Activated CD8-positive, alpha-beta memory T cell treated with anti-CD3 and anti-CD28 coated beads, Interleukin-2, amount 50 U/mL, for 48 hours (primary cell): ENCODE results near the gene PASK.
"Not testable (repeated sequence)": the region's sequence is repeated elsewhere in the genome, so short reads cannot be mapped to it uniquely, and the experiment has no call there.

Experiments
- DNase-seq: peaks from one replicate; pipeline ENCODE4 v3.0.0-alpha.2; 2020

PASK gene

GRCh38 chr2:241099246-241099645 lies 50.0 kb downstream of the PASK start:
- DNase-seq: no peak

DNA sequence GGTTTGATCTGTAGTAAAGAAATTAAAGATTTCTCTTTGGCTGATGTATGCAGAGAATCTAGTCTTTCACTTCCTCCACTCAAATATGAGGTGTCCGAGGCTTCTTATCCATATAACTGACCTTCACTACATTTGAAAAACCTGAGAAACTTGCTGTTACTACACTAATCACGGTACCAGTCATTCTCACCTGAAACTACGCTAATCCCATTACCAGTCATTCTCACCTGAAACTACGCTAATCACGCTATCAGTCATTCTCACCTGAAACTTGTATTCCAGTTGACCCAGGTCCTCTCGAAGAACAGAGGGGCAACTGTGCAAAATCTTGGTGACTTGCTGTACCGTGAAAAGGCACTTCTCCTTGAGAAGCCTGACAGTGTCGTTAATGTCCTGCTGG lies 52.3 kb downstream of the PASK start:
- no peak for DNase-seq

GRCh38 chr2:241095594-241096290 lies 53.5 kb downstream of the PASK start:
- no peak for DNase-seq

DNA sequence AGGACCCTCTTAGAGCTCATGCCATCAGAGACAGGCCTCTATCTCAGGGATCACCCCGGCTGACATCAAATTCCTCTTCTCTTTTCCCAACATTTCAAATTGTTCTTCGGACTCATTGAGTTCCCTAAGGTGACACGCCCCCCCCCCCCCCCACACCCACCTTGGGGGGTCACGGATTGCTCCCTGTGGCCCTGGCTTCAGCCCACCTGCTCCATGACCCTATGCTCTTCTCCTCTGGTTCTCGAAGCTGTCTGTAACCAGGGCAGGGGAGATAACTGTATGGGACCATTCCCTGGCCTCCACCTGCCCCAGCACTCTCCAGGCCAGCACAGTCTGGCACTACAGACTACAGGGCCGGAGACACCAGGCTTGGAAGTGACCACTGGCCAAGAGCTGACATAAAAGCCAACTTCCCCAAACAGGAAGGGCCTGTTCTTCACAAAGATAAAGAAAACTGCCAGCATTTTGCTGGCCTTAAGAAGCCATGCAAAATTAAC lies 54.3 kb downstream of the PASK start:
- DNase-seq: no peak

GRCh38 chr2:241094172-241094571 lies 55.1 kb downstream of the PASK start:
- no peak for DNase-seq

DNA sequence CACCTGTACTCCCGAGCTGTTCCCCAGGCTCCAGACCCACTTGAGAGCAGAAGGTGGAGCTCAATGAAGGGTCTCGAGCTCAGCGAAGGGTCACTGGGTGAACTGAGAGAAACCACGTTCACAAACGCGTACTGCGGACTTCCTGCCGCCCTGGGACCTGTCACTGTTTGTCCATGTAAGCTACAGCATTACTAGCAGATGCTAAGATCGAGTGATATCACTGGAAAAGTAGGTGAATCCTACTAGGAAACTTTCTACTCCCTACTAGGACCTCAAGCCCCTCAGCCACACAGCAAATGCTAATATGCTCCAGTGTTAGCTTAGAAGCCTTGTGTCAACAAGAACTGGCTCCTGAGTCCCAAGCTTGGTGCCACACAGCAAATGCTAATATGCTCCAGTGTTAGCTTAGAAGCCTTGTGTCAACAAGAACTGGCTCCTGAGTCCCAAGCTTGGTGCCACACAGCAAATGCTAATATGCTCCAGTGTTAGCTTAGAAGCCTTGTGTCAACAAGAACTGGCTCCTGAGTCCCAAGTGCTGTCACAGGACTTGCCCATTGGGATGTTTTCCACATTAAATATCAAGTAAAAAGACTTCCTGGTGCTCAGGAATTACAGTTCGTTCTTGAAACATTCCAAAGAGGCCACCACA lies 56.0 kb downstream of the PASK start:
- DNase-seq: not testable (repeated sequence)

GRCh38 chr2:241092677-241093076 lies 56.6 kb downstream of the PASK start:
- no peak for DNase-seq

GRCh38 chr2:241091734-241092445 lies 57.4 kb downstream of the PASK start:
- no peak for DNase-seq

- no peak for DNase-seq
Measured at GRCh38 chr2:241091201-241091600, 58.1 kb downstream of the PASK start.

- DNase-seq: no peak
Measured at GRCh38 chr2:241088791-241089732, 60.2 kb downstream of the PASK start.

GRCh38 chr2:241088376-241088775 lies 60.9 kb downstream of the PASK start:
- DNase-seq: no peak

DNA sequence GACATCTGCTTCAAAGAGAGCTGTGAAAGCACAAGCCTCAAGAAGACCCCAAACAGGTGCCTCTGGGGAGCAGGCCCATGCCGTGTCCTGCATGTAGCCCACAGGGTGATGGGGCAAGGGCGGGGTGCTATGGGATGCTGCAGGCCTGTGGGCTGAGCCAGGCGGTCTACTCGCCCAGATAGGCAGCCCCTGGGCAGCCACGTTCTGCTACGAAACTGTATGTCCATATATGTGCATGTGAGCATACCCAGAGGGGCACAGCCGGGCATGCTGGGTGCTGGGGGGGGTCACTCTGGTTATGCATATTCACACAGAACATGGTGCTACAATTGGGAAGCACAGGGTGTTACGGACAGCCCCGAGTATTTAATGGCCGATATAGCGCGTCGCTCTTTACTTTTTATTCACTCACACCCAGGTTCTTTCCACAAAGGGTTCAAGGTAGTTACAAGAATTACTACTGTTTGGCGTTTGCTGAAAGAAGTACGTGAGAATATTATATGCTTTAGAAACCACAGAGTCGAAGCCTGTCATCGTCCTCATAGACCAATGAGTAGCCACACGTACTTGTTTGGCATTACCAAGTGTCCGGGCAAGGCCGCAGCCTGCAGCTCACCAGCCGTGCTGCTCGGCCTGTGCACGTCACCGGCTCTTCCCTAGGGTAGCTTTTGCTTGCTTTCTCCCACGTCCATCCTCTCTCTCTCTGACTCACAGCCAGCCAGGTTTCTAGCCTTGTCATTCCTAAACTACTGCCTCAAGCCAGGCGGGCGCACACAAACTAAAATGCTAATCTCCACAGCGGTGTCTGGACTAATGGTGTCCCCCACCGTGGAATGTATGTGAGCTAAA lies 61.6 kb downstream of the PASK start:
- no peak for DNase-seq

DNA sequence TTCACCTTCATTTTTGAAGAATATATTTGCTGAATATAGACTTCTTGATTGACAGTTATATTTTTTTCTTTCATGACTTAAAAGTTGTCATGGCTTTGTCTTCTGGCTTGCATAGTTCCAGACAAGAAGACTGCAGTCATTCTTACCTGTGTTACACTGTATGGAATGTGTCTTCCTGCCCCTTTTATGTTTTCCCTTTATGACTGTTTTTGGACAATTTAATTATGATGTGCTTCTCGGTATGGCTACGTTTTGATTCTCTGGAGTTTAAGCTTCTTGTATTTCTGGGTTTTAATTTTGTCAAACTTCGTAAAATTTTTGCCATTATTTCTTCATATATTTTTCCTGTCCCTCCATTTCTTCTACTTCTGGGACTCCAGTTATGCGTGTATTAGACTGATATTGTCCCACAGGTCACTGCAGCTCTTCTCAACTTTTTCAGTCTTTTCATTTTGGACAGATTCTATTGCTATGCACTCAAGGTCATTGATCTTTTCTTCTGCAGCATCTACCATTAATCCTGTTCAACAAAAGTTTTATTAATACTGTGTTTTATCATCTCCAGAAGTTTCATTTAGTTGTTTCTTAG lies 64.3 kb downstream of the PASK start:
- DNase-seq: no peak

- no peak for DNase-seq
Measured at GRCh38 chr2:241083091-241083415, 66.2 kb downstream of the PASK start.

DNA sequence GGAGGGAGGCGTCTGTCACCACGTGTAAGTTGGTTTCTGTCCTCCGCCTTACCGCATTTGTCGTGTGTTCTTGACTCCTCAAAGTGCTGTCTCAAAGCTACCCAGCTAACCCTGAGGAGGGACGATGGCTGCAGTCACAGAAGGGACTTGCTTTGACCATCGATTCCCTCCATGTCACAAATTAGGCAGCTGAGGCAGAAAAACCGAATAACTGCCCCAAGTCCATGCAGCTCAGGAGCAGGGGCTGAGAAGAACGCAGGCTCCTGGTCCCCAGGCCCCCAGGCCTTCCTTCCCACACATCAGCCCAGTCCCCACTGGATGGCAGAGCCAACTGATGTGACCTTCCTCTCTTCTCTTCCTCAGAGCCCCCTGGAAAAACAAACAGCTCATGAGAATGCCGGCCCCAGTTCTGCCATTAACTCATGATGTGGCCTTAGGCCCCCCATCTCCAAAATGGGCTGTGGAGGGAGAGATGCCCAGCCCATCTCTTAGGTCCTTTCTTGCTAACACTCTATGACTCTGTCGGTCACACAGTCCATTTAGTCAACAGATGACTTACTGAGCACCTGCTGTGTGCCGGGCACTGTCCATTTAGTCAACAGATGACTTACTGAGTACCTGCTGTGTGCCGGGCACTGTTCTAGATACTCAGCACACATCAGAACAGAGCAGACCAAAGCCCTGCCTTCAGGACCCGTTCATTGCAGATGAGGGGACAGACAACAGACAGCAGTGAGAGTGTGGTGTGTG lies 66.8 kb downstream of the PASK start:
- DNase-seq: no peak

DNA sequence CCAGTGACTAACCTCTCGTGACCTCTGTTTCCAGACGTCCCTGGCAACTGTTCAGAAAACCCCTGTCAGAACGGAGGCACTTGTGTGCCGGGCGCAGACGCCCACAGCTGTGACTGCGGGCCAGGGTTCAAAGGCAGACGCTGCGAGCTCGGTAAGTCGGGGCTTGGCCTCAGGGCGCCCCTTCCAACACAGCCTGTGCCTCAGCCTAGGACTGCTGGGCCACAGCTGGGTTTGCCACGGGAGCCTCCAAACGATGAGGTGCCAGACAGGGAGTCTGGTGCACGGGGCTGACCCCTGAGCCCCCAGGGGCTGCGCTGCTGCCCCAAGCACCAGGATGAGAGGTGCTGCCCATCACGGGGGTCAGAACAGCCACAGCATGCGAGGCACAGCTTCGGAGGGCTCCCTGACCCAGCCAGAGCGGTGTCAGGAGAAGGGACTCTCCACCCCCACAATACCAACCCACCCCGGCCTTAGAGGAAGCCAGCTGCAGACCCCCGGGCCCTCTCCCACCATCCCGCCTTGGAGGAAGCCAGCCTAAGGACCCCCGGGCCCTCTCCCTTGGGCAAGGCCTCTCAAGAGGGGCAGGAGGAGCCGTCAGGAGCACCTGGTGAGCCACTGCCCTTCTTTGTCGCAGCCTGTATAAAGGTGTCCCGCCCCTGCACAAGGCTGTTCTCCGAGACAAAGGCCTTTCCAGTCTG lies 67.5 kb downstream of the PASK start:
- DNase-seq: no peak

DNA sequence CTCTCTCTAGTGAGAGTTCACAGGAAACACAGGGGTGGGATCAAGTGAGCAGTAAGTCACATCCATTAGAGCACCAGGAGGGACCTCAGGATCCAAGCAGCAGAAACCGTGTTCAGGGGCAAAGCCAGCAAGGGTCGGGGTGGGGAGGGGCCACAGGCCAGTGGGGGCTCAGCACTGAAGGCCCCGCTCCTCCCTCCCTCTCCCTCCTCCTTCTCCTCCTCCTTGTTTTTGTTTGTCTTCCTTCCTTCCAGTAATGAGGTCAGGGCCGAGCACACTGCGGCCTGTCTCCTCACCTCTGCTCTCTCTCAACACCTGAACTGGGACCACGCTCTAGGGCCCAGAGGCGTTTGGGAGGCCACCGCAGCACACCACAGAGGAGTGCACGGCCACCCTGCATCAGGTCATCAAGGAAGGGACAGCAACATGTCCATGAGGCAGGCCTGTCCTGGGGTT lies 68.1 kb downstream of the PASK start:
- no peak for DNase-seq

DNA sequence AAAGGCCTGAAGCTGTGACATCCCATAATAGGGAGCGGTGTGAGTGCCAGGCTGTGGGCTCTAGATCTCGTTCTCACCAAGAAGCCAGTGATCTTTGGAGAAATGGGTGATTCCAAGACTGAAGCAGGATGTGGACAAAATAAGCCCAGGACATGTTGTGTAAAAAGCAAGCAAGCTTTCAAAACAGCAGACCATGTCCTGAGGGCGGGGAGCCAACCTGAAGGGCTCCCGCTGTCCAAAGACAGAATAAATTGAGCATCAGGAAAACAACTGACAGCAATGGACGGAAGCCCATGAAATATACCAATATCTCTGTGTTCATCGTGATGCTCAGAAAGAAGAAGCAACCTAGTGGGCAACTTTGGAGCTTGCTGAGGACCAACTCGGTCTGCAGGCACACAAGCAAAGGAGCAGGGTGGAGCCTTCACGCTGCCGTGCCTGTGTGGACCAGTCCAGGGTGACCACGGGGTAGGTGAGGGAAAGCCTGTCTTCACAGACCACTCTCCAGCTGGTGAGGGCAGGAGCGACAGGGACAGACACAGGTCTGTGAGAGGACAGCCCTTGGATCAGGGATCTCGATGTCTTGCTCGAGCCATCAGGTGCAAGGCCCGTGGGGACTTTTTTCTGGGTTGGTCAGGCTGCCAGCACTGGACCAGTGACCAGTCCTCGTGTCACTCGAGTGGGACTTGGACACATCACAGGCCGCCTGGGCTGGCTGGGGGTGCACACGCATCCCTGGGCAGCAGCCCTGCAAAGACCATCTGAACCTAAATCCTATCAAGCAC lies 68.7 kb downstream of the PASK start:
- no peak for DNase-seq

DNA sequence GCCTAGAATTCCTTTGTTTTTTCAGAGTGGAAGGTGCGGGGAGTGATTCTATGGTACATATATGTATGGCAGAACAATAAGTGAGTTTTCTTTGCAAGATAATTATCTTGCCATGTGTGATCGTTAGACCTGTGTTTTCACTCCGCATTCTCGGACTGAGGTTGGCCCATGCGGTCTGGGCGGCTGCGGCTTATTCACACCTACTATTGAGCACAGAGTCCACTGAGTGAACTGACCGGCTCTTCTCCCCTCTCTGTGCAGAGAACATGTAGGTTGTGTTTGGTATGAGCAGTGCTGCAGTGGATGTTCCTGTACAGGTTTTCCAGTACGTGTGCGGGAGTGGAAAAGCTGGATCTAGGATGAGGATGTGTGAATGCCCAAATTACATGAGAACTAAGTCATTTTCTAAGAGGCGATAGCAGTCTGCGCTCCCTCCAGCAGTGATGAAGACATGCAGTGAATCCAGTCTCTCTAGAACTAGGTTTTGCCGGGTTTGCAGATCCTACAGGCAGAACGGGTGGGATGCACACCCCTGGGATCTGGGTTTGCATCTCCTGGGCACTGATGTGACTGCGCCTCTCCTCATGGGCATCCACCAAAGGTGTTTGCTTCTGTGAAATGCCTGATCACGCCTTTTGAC lies 74.3 kb downstream of the PASK start:
- DNase-seq: no peak
